ENCODE data around the gene LEUTX.

DNA sequence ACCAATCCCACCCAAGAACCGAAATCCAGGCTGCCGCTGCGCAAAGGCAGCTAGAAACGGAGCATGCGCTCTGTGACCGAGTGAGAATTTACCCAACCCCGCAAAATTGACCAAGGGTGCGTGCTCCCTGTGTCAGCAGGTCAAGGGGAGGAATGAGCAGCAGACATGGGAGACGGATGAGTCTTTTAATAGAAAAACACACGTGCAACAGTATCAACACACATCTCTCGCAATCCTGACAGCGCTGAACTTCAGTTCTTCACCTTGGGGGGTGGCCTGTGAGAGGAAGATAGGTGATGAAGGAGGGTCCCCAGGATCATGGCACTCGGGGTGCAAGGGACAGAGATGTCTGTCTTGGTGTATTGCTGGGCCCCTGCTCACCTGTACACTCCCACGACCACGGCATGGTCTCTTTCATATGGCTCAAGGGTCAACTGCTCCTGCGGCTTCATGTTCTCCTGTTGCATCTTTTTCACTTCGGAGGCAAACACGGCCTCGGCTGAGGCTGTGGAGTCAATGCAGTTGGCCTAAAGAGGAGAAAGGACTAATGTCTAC lies 55.7 kb downstream of the LEUTX start:
- TF ChIP-seq, protein P1, sequence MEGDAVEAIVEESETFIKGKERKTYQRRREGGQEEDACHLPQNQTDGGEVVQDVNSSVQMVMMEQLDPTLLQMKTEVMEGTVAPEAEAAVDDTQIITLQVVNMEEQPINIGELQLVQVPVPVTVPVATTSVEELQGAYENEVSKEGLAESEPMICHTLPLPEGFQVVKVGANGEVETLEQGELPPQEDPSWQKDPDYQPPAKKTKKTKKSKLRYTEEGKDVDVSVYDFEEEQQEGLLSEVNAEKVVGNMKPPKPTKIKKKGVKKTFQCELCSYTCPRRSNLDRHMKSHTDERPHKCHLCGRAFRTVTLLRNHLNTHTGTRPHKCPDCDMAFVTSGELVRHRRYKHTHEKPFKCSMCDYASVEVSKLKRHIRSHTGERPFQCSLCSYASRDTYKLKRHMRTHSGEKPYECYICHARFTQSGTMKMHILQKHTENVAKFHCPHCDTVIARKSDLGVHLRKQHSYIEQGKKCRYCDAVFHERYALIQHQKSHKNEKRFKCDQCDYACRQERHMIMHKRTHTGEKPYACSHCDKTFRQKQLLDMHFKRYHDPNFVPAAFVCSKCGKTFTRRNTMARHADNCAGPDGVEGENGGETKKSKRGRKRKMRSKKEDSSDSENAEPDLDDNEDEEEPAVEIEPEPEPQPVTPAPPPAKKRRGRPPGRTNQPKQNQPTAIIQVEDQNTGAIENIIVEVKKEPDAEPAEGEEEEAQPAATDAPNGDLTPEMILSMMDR (IDR thresholded peaks at IDR 0.05) = no peak
- TF ChIP-seq POLR2A (IDR thresholded peaks at IDR 0.05) = no peak
